Esophagus muscularis mucosa (tissue), 4 donors: ENCODE results near the gene POLR2J. TPM values are rescaled to one million over a fixed set of nuclear protein-coding genes. Genes with fewer than 3 reads are reported as not detected.
"Not testable (repeated sequence)": the region's sequence is repeated elsewhere in the genome, so short reads cannot be mapped to it uniquely, and the experiment has no call there.

ENCODE experiments used
- DNase-seq: peaks from one replicate; pipeline ENCODE4 v3.0.0-alpha.2; 2017; ENCODE audit errors: extremely low spot score
- H3K27ac ChIP-seq, 4 donors: fragments of 200-600 bp; sonication (generic); replicated peaks in 1 of 4; 1 replicate in 3 of 4; 2 replicates in 1 of 4; pipeline ENCODE4 v1.5.1; 2016 to 2019; ENCODE audit warnings: mild to moderate bottlenecking in 1 of 4
- H3K27me3 ChIP-seq, 4 donors: fragments of 200-600 bp; sonication (generic); one replicate each; pipeline versions ENCODE4 v1.5.1 to v1.6.0; 2016 to 2019
- H3K36me3 ChIP-seq, 4 donors: fragments of 200-600 bp; sonication (generic); one replicate each; pipeline ENCODE4 v1.5.1; 2016 to 2019
- H3K4me1 ChIP-seq, 4 donors: fragments of 200-600 bp; sonication (generic); one replicate each; pipeline ENCODE4 v1.5.1; 2016 to 2019
- H3K4me3 ChIP-seq, 4 donors: fragments of 200-600 bp; sonication (generic); 1 replicate in 2 of 4; 2 replicates in 2 of 4; pipeline ENCODE4 v1.5.1; 2016 to 2019; ENCODE audit warnings: mild to moderate bottlenecking in 4 of 4, moderate library complexity in 1 of 4
- H3K9me3 ChIP-seq, 4 donors: fragments of 200-600 bp; sonication (generic); 1 replicate in 3 of 4; 2 replicates in 1 of 4; pipeline ENCODE4 v1.5.1; 2016 to 2019
- EP300 ChIP-seq: sonication (generic); formaldehyde crosslinking; IDR thresholded peaks from one replicate; pipeline ENCODE4 v1.6.1; 2017; ENCODE audit warnings: antibody characterized with exemption
- POLR2A ChIP-seq: fragments of 450-650 bp; IDR thresholded peaks from one replicate; pipeline ENCODE4 v1.6.1; 2017; ENCODE audit warnings: antibody characterized with exemption, moderate library complexity, mild to moderate bottlenecking, low read depth
- POLR2AphosphoS5 ChIP-seq, 2 donors: sonication (generic); formaldehyde crosslinking; IDR thresholded peaks; one replicate each; pipeline ENCODE4 v1.6.1; 2017; ENCODE audit warnings: antibody characterized with exemption in 2 of 2
- WGBS: methylation state at CpG from one replicate; pipeline ENCODE4 v1.1.5; 2018; 5-methylcytosine and 5-hydroxymethylcytosine counted together
- intact Hi-C: fragments of 100-400 bp; cut with DNase I; formaldehyde crosslinking; loops from one replicate; pipeline ENCODE4 v1.15.1; 2023
- total RNA-seq, 4 donors: library from RNA; depleted of rRNA; stranded (reverse); fragments of >200 nt; gene quantifications; one replicate each; pipeline versions ENCODE4 v1.1.0 to v1.2.1, GENCODE V29; 2016
- TF ChIP-seq, protein P1 (sequence below), 3 experiments: fragments of 200-600 bp in 2 of 3; fragments of 450-650 bp in 1 of 3; sonication (generic) in 2 of 3; IDR thresholded peaks; one replicate each; pipeline ENCODE4 v1.5.1; 2017 to 2019; ENCODE audit warnings: antibody characterized with exemption in 3 of 3, mild to moderate bottlenecking in 2 of 3, moderate library complexity in 1 of 3

POLR2J gene
- total RNA-seq, 4 donors from 2014 or later, result 20.7 to 31.1 (median 25.8) TPM

DNA sequence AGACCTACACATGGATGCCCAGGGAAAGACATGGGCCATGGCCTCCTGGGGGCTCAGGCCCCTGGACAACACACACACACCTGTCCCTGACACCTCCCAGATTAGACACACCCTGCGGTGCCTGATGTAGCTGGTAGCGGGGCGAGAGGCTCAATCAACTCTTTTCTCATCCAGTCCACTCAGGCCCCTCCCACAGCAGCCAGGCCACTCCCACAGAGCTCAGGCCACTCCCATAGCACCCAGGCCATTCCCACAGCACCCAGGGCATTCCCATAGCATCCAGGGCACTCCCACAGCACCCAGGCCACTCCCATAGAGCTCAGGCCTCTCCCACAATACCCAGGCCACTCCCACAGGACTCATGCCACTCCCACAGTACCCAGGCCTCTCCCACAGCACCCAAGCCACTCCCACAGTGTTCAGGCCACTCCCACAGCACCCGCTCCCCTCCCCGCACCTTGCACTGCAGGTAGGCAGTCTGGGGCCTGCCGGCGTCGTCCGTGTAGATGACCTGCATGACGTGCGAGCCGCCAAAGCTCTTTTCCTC lies 11.9 kb upstream of the POLR2J start:
- H3K9me3 ChIP-seq, H3K36me3 ChIP-seq, intact Hi-C loops, H3K4me3 ChIP-seq, H3K4me1 ChIP-seq, DNase-seq, H3K27me3 ChIP-seq, H3K27ac ChIP-seq: not testable (repeated sequence)
- no CpG with 5 or more reads among the region's 12 CpGs for WGBS

DNA sequence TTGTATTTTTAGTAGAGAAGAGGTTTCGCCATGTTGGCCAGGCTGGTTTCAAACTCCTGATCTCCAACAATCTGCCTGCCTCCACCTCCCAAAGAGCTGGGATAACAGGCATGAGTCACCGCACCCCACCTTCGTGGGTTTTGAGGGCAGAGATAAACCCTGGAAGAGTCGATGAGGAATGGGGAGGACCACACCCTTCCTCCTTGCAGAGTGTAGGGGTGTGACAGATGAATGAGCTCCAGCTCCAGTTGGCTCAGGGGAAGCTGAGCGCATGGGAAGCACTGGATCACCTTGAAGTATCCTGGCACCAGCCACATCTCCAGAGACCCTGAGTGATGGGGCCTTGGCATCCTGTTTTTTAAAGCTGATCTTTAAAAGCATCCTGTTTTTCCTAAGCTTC lies 5.6 kb upstream of the POLR2J start:
- DNase-seq, H3K9me3 ChIP-seq, H3K36me3 ChIP-seq, H3K4me1 ChIP-seq, H3K4me3 ChIP-seq, H3K27ac ChIP-seq, H3K27me3 ChIP-seq, intact Hi-C loops: not testable (repeated sequence)
- no CpG with 5 or more reads among the region's 5 CpGs for WGBS

DNA sequence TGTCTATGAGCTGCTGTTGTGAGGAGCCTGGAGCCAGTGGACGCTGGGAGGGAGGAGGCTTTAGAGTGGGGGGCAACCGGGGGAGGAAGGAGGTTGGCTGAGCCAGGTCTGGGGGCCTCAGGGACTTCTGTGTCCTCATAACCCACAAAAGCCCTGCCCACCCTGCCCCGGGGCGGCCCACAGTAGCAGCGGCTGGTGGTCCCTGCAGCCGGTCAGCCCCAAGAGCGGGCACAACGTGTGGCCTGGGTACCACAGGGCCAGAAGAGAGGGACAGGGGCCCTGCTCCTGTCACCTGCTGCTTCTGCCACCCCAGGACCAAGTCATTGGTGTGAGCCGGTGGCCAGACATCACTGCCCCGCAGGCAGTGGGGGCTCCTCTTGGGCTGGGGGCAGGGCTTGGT lies 3.2 kb upstream of the POLR2J start:
- H3K4me1 ChIP-seq, DNase-seq, H3K36me3 ChIP-seq, intact Hi-C loops, H3K27ac ChIP-seq, H3K27me3 ChIP-seq, H3K4me3 ChIP-seq, H3K9me3 ChIP-seq: not testable (repeated sequence)
- WGBS, result no CpG with 5 or more reads among the region's 10 CpGs

DNA sequence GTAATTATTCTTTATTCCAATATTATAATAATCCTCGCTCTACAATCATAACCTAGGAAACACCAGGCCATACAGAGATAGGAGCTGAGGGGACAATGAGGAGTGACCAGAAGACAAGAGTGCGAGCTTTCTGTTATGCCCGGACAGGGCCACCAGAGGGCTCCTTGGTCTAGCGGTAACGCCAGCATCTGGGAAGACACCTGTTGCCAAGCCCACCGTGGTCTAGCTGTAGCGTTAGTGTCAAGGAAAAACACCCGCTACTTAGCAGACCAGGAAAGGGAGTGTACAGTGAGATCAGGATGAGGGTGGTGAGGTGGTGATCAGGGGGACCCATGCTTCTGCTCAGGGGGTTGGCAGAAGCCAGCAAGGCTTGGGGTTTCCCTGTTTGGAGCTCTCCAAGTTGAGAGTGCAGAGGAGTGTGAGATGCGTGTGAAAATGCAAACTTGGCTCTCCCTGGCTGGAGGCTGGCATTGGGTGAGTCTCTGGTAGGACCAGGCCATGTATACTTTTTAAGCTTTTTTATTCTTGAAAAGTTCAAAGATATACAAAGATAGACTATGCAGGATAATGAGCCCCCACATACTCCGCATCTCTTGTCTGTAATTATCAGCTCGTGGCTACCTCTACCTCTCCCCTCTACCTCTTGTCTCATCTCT lies 1.4 kb upstream of the POLR2J start:
- H3K4me3 ChIP-seq, H3K9me3 ChIP-seq, H3K36me3 ChIP-seq, H3K27me3 ChIP-seq, DNase-seq, H3K27ac ChIP-seq, intact Hi-C loops, H3K4me1 ChIP-seq: not testable (repeated sequence)
- 6% methylated on average over 9 of the region's 11 CpGs for WGBS
- TF ChIP-seq, protein P1, sequence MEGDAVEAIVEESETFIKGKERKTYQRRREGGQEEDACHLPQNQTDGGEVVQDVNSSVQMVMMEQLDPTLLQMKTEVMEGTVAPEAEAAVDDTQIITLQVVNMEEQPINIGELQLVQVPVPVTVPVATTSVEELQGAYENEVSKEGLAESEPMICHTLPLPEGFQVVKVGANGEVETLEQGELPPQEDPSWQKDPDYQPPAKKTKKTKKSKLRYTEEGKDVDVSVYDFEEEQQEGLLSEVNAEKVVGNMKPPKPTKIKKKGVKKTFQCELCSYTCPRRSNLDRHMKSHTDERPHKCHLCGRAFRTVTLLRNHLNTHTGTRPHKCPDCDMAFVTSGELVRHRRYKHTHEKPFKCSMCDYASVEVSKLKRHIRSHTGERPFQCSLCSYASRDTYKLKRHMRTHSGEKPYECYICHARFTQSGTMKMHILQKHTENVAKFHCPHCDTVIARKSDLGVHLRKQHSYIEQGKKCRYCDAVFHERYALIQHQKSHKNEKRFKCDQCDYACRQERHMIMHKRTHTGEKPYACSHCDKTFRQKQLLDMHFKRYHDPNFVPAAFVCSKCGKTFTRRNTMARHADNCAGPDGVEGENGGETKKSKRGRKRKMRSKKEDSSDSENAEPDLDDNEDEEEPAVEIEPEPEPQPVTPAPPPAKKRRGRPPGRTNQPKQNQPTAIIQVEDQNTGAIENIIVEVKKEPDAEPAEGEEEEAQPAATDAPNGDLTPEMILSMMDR (IDR thresholded peaks at IDR 0.05), result peak; percentile 31 to 62 (median 38)

DNA sequence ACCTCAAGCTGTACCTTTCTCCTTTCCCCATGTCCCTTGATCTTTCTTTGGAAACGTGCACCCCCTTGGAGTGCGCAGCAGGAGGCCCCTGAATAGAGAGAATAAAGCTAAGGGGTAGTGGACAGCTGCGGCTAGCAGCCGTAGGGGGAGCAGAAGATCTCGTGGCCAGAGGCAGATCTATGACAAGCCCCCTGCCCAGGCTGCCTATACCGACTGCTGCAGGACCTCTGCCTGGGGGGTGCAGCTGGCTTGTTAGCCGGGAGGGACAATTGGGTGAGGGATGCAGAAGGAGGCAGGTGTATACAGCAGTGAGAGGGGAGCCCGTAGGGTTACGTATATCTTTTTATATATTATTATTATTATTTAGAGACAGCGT lies 475 bp upstream of the POLR2J start:
- H3K4me1 ChIP-seq, H3K27me3 ChIP-seq, intact Hi-C loops, DNase-seq, H3K9me3 ChIP-seq: not testable (repeated sequence)
- WGBS, result no CpG with 5 or more reads among the region's 10 CpGs
- Histone ChIP-seq H3K4me3 (peak overlapping the region in 1 of 4 donors; percentile 68), H3K36me3 (peaks cover 0 to 11% (median 5%) of the 10 kb centered on the region in 4 donors), H3K27ac (peak overlapping the region in 1 of 4 donors; percentile 65)

DNA sequence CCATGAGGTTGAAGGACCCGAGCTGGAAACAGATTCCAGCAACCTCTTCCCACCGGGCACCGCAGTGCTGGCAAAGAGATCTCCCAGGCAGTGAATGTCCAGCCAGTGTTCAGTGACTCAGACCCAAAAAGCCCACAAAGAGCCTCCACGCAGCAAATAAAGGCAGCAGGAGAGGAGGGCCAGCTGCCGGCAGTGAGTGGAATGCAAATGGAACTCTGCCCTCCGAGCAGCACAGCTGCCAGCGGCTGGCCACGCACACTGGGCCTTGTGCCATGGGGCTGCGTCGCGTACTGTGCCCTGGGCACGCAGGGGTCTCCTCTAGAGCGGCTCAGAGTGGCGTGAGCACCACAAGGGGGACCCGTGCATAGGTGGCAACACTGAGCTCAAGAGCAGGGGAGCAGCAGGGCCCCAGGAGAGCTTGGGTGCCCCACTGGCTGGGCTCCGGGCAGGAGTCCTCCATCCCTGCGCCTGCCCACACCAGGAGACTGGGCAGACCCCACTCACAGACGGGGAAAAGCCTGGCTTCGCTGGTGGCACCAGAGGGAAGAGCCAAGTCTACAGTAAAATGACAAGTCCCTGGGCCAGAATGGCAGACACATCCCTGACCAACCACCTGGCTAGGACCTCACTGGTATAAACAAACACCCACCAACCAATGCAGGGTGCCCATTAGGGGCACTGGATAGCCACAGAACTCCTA lies 3.8 kb downstream of the POLR2J start:
- H3K27me3 ChIP-seq, DNase-seq, H3K9me3 ChIP-seq, H3K4me3 ChIP-seq, H3K4me1 ChIP-seq, intact Hi-C loops, H3K27ac ChIP-seq: not testable (repeated sequence)
- WGBS, result 37% methylated on average over 5 of the region's 19 CpGs
- H3K36me3 ChIP-seq, result peaks cover 7 to 52% (median 36%) of the 10 kb centered on the region in 4 donors

DNA sequence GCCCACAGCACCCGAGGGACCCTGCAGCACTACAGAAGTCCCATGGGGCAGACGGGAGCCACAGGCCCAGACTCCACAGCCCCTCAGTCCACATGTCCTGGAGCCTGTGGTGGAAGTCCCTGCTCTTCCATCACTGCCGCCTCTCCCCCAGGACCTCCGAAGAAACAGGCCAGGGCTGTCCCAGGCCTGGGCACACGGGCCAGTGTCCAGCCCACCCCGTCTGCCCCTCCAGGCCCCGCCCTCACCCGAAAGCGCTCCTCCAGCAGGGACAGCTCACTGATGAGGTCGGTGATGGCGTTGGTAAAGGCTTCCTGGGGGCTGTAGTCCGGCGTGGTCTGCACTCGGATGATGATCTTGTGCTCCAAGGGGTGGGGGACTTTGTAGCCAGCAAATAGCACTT lies 4.6 kb downstream of the POLR2J start:
- intact Hi-C loops, H3K9me3 ChIP-seq, H3K27ac ChIP-seq, H3K4me3 ChIP-seq, H3K27me3 ChIP-seq, DNase-seq, H3K4me1 ChIP-seq: not testable (repeated sequence)
- H3K36me3 ChIP-seq, result peaks cover 7 to 59% (median 40%) of the 10 kb centered on the region in 4 donors
- 65% methylated on average over 5 of the region's 14 CpGs for WGBS

DNA sequence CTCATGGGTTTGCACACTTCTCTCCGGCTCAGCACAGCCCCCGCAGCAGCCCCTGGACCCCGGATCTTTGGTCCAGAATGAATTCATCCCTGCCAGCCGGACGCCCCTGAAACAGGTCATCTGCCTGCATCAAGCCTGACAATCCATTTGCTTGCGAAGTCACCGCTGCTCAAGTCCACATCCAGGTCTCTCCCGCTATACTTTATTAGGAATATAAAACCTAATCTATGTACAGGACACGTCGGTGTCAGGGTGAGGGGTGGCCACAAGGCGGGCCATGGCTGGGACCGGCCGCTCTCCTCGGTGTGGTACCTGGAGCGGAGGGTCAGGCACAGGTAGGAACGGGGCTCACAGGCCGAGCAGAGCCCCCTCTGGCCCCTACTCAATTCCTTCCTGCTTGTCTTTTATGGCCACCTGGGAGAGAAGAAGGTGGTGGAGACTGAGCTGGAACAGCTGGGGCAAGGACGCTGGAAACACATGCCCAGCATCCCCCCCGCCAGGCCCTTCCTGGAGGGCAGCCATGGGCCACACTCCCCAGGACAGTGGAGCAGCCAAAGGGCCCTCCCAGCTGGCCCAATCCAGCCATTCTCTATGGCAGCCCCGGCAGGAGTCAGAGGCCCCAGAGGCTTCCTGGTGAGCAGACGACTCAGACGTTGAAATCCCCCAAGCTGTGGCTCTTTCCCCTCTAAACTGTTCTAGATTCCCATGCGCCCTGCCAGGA lies 5.3 kb downstream of the POLR2J start:
- H3K4me3 ChIP-seq, result no peak overlapping the region
- WGBS, result 82% methylated on average over 20 of the region's 23 CpGs
- no peak for DNase-seq
- H3K36me3 ChIP-seq, result peaks cover 7 to 66% (median 45%) of the 10 kb centered on the region in 4 donors
- H3K9me3 ChIP-seq, result no peaks in the 10 kb centered on the region
- no peaks in the 10 kb centered on the region for H3K4me1 ChIP-seq
- no peak overlapping the region for H3K27ac ChIP-seq
- intact Hi-C loops, result no loop called here
- H3K27me3 ChIP-seq, result no peaks in the 10 kb centered on the region
- TF ChIP-seq POLR2A (no peak), EP300 (no peak), POLR2AphosphoS5 (IDR thresholded peaks at IDR 0.05) (no peak)
- TF ChIP-seq, protein P1 (IDR thresholded peaks at IDR 0.05), result no peak
